SU-DHL-6 (cell line): ENCODE data around the gene CDHR2.

Experiments
- H2AFZ ChIP-seq: fragments of 200-600 bp; sonication (generic); 2 replicates; pipeline ENCODE4 v1.6.1; 2014; ENCODE audit warnings: low read depth, mild to moderate bottlenecking, moderate library complexity, mixed read lengths, antibody characterized with exemption, low read length; ENCODE audit not compliant: severe bottlenecking
- H3F3A ChIP-seq: fragments of 200-600 bp; shearing (Covaris generic); 2 replicates; pipeline ENCODE4 v1.6.0; 2016; ENCODE audit warnings: antibody characterized with exemption, mild to moderate bottlenecking; ENCODE audit not compliant: insufficient read depth
- H3K27ac ChIP-seq: fragments of 200-600 bp; sonication (generic); 2 replicates; pipeline ENCODE4 v1.5.1; 2016; ENCODE audit warnings: low read depth, mild to moderate bottlenecking, low read length, moderate library complexity, mixed read lengths
- H3K27me3 ChIP-seq: fragments of 200-600 bp; sonication (generic), shearing (Covaris generic); 2 replicates; pipeline ENCODE4 v1.6.0; 2014; ENCODE audit warnings: mild to moderate bottlenecking, low read length
- H3K36me3 ChIP-seq: fragments of 200-600 bp; sonication (generic); 2 replicates; pipeline ENCODE4 v1.6.1; 2014; ENCODE audit warnings: mild to moderate bottlenecking, low read length, mixed read lengths
- H3K4me2 ChIP-seq: fragments of 300-600, 200-600 bp; shearing (Covaris generic), sonication (generic); 2 replicates; pipeline ENCODE4 v1.6.0; 2014; ENCODE audit warnings: low read length, low read depth, mild to moderate bottlenecking; ENCODE audit not compliant: poor library complexity, severe bottlenecking
- H3K4me3 ChIP-seq: fragments of 200-600 bp; sonication (generic); 2 replicates; pipeline ENCODE4 v1.5.1; 2014; ENCODE audit warnings: antibody characterized with exemption, low read length, mild to moderate bottlenecking, mixed read lengths; ENCODE audit not compliant: insufficient read depth, poor library complexity, severe bottlenecking
- H3K79me2 ChIP-seq: fragments of 200-600 bp; sonication (generic); 2 replicates; pipeline ENCODE4 v1.6.1; 2014; ENCODE audit warnings: mild to moderate bottlenecking, low read length, moderate library complexity; ENCODE audit not compliant: insufficient read depth
- H3K9ac ChIP-seq: fragments of 200-600 bp; sonication (generic); 2 replicates; pipeline ENCODE4 v1.7.0; 2014; ENCODE audit warnings: mild to moderate bottlenecking, low read length
- H3K9me2 ChIP-seq: fragments of 200-600 bp; sonication (generic); replicated peaks from 2 replicates; pipeline ENCODE4 v1.6.1; 2014; ENCODE audit warnings: low read length; ENCODE audit not compliant: insufficient read depth
- H3K9me3 ChIP-seq: fragments of 200-600 bp; sonication (generic); 2 replicates; pipeline ENCODE4 v1.6.1; 2014; ENCODE audit warnings: low read length, mixed read lengths; ENCODE audit not compliant: insufficient read depth
- H4K20me1 ChIP-seq: fragments of 200-600 bp; sonication (generic); 2 replicates; pipeline ENCODE4 v1.6.1; 2014; ENCODE audit warnings: low read depth, mild to moderate bottlenecking, antibody characterized with exemption, low read length, moderate library complexity, mixed read lengths
- EZH2phosphoT487 ChIP-seq: fragments of 200-600 bp; sonication (generic), shearing (Covaris generic); conservative IDR thresholded peaks from 2 replicates; pipeline ENCODE4 v1.6.1; 2018; ENCODE audit warnings: mild to moderate bottlenecking, antibody characterized with exemption, low read length, moderate library complexity, mixed read lengths
- TF ChIP-seq, protein P1 (sequence below): fragments of 200-600 bp; sonication (generic); IDR thresholded peaks from one replicate; pipeline ENCODE4 v1.5.1; 2017; ENCODE audit warnings: antibody characterized with exemption, mild to moderate bottlenecking, low read length, moderate library complexity; ENCODE audit not compliant: insufficient read depth, poor library complexity, severe bottlenecking

Gene CDHR2

DNA sequence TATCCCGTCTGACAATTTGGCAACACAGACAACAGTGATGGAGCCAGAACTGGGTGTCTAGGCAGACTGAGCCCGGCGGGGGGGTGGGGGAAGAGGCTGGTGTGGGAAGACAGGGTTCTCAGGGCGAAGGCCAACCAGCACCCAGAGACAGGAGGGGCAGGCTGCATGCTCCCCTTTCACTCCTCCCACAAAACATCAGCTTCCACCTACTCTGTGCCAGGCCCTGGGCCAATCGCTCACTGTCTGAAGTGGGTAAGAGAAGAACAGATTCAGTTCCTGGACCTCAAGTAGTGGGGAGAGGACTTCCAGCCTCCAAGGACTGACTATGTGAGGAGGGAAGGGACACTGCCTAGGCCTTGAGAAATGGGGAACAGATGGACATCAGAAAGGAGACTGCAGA lies 78.4 kb downstream of the CDHR2 start:
- Histone ChIP-seq H3K79me2 (no peaks in the 10 kb centered on the region), H3F3A (no peaks in the 10 kb centered on the region), H3K27ac (no peak overlapping the region), H3K4me3 (no peak overlapping the region), H3K9ac (no peak overlapping the region), H3K36me3 (no peaks in the 10 kb centered on the region), H3K9me2 (no peaks in the 10 kb centered on the region), H3K27me3 (no peaks in the 10 kb centered on the region), H2AFZ (no peak overlapping the region), H3K4me2 (no peak overlapping the region), H4K20me1 (no peaks in the 10 kb centered on the region), H3K9me3 (no peaks in the 10 kb centered on the region)
- TF ChIP-seq, protein P1, sequence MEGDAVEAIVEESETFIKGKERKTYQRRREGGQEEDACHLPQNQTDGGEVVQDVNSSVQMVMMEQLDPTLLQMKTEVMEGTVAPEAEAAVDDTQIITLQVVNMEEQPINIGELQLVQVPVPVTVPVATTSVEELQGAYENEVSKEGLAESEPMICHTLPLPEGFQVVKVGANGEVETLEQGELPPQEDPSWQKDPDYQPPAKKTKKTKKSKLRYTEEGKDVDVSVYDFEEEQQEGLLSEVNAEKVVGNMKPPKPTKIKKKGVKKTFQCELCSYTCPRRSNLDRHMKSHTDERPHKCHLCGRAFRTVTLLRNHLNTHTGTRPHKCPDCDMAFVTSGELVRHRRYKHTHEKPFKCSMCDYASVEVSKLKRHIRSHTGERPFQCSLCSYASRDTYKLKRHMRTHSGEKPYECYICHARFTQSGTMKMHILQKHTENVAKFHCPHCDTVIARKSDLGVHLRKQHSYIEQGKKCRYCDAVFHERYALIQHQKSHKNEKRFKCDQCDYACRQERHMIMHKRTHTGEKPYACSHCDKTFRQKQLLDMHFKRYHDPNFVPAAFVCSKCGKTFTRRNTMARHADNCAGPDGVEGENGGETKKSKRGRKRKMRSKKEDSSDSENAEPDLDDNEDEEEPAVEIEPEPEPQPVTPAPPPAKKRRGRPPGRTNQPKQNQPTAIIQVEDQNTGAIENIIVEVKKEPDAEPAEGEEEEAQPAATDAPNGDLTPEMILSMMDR, result no peak
- no peak for TF ChIP-seq EZH2phosphoT487

DNA sequence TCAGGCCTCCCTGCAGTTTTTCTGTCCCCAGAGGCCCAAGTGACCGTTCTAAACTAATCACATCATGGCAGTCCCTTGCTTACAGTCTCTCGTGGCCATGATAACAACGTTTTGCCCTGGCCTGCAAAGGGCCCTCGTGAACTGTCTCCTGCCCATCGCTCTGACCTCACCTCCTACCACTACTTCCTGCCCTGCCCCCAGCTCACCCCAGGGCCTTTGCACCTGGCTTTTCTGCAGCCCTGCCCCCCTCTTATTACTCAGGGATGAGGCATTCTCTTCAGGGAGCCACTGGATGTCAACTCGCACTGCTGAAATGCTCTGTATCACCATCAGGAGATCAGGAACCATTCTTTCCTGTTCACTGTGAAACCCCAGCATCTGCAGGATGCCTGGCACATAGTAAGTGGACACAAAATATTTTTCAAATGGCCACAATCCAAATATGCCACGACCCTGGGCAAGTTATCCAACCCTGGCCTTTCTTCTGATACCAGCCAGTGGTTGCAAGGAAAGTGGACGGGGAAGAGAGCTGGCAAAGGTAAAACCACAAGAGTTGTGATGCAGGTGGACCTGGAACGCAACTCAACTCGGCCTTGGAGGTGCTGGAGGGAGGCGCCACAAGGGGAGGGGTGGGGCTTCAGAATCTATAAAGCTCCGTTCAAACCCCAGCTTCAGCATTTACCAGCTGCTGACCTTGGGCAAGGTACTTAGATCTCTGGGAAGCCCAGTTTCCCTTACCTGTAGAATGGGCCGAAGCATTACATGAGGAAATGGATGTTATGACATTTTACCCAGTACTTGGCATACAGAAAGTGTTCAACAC lies 79.5 kb downstream of the CDHR2 start:
- H3K4me2 ChIP-seq, result no peak overlapping the region
- H3K9me2 ChIP-seq, result no peaks in the 10 kb centered on the region
- TF ChIP-seq, protein P1, result no peak
- TF ChIP-seq EZH2phosphoT487, result no peak
- H3K27me3 ChIP-seq, result no peaks in the 10 kb centered on the region
- H3K9ac ChIP-seq, result no peak overlapping the region
- no peaks in the 10 kb centered on the region for H4K20me1 ChIP-seq
- H3K4me3 ChIP-seq, result no peak overlapping the region
- no peaks in the 10 kb centered on the region for H3K9me3 ChIP-seq
- H3K79me2 ChIP-seq, result no peaks in the 10 kb centered on the region
- H3K36me3 ChIP-seq, result no peaks in the 10 kb centered on the region
- no peak overlapping the region for H2AFZ ChIP-seq
- no peak overlapping the region for H3K27ac ChIP-seq
- H3F3A ChIP-seq, result no peaks in the 10 kb centered on the region

DNA sequence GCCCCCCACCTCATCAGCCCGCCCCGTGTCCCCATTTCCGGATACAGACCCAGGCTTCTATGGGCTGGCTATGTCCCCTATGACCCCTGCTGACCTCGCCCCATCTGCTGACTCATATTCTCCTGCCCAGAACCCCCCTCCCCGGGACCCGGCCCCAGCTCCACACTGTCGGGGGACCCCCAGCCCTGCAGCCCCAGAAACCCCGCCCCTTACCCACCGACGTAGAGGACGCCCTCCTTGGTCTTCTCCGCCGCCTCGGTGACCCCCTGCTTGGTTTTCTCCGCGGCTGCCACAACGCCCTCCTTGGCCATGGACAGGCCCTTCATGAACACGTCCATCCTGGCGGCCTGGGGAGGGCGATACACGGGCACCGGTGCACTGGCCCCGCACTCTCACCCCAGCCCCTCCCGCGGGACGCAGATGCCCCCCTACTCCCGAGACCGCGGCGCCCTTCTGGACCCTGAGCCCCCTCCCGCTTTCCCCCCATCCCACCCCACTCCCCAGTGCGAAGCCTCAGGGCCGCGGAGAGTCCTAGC lies 80.2 kb downstream of the CDHR2 start:
- Histone ChIP-seq H3K4me2 (no peak overlapping the region), H2AFZ (no peak overlapping the region), H3F3A (no peaks in the 10 kb centered on the region), H3K27ac (no peak overlapping the region), H3K79me2 (no peaks in the 10 kb centered on the region), H3K9me2 (no peaks in the 10 kb centered on the region), H3K27me3 (no peaks in the 10 kb centered on the region), H3K4me3 (no peak overlapping the region), H3K36me3 (no peaks in the 10 kb centered on the region), H3K9me3 (no peaks in the 10 kb centered on the region), H4K20me1 (no peaks in the 10 kb centered on the region), H3K9ac (no peak overlapping the region)
- TF ChIP-seq, protein P1, result no peak
- no peak for TF ChIP-seq EZH2phosphoT487
